Globus pallidus (tissue), 1 donor: ENCODE results near the gene WASL.
A peak's percentile ranks its signal among the peaks of the same experiment; 100 is the strongest.
"Not testable (repeated sequence)": the region's sequence is repeated elsewhere in the genome, so short reads cannot be mapped to it uniquely, and the experiment has no call there.

ENCODE experiments used
- DNase-seq: peaks from one replicate; pipeline ENCODE4 v3.0.0-alpha.2; 2015; ENCODE audit warnings: low spot score

The WASL gene

DNA sequence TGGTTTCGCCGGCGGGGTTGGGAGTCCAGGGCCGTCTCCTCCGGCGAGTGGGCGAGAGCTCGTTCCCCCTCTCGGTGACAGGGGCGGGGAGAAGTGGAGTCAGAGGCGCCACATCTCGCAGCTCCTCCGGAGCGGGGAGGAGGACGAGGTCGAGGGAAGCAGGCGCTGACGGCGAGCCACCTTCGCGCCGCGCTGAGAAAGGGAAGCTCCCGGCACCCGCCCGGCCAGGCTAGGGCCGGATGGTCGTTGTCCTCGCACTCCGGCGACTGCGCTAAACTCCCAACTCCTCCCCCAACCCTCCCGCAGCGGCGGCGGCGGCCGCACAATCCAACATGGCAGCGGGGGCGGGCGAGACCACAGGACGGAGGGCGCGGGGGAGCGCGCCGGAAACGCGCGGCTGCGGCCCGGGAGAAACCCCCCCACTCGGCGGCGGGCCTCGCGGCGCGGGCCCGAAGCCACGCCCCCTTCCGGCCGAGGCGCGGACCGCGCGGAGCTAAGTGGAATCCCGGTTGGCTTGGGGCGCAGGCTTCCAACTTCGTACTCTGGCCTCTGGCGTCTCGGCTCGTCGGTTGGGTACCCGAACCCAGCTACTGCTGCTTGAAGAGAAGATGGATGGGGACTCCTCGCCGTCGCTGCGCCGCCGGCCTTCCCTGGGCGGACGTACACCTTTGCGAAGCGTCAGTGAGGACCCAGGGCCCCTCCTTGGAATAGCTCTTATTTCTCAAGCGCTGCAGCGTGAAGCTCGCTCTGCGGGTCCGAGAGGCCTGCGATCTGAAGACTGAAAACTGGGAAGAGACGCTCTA lies at the start of gene WASL:
Gene WASL, minus strand, starts transcription at position 270 of the 803 bp plus-strand sequence. Its CDS starts 269 bp downstream, at position 1.
- DNase-seq = peak; percentile 91

DNA sequence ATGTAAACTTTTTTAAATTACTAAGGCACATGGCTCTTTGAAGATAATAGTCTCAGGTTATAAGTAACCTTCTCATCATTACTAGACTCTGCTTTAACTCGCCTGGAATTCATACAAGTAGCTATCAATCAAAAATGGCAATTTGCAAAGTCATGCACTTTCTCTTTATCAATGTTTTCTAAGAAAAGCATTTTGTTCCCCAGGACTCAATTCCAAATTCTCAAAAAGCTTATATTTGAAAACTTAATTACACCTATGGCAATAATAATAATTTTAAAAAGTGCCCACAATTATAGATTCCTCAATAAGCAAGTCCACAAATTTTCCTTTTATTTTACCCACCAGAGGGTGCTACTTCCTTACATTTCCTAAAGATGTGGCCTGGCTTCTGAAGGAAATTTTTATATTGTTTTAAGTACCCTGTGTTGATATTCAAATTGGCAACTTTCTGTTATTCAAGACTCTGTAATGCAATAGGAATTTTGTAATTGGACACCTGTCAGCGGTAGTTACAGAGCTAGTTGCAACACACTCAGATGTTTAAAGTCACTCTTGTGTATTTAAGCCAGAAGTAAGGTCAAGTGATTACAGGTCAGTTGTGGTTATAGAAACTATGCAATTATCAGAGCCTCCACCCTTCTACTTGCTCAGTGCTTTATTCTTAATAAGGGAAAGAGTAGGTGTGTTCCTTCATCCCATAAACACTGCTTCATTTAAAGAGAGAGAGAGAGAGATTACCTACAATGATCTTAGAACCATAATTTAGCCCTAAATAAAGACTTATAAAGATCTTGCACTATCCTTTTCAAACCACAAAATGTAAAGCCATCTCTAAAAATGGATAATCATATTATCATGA lies 49.1 kb upstream of the WASL start:
- peak; percentile 37 for DNase-seq

DNA sequence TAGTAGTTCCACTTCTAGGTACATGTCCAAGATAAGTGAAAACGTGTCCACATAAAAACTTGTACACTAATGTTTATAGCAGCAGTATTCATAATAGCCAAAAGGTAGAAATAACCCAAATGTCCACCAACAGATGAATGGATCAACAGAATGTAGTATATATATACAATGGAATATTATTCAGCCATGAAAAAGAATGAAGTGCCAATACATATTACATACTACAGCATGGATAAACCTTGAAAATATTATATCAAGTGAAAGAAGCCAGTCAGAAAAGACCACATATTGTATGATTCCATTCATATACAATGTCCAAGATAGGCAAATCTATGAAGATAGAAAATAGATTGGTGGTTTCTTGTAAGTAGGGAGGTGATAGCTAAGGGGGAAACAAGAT lies 47.8 kb upstream of the WASL start:
- DNase-seq = no peak

DNA sequence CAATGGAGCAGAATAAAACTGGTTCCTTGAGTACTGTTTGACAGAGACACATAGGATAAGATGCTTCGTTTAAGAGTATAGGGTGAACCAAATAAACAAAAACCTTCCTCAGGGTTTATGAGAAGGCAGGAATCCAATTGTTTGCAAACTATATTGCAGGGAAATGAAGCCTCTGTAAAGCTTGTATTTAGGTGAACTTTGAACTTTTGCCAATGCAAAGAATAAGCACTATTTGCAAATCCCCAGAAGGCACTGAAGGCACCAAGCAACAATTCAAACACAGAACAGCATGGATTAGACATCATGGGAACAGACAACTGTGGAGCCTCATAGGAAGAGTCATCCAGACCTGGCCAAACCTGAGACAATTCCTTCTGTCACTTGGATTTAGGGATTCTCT lies 47.1 kb upstream of the WASL start:
- no peak for DNase-seq

DNA sequence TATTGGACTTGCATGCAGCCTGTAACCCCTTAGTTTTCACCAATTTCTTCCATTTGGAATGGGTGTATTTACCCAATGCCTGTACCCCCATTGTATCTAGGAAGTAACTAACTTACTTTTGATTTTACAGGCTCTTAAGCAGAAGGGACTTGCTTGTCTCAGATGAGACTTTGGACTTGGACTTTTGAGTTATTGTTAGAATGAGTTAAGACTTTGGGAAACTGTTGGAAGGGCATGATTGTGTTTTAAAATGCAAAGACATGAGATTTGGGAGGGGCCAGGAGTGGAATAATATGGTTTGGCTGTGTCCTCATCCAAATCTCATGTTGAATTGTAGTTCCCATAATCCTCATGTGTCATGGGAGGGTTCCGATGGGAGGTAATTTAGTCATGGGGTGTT lies 46.3 kb upstream of the WASL start:
- DNase-seq = not testable (repeated sequence)

DNA sequence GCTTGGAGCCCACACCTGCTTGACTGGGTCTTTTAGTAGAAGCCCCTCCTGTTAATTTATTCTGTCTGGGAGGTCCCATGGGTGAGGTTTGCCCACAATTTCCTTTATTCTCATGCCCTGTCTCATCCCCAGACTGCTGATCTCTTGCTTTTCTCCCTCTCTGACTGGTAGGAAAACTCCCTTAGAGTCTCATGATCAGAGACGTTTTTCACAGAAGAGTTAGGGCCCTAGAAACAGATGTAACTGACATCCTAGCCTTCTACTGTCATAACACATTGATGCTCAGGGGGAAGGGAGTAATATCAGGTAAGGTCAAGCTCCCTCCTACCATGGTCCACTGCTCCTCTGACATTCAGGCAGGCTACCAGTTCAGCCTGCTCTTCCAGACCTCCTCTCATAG lies 43.7 kb upstream of the WASL start:
- no peak for DNase-seq

DNA sequence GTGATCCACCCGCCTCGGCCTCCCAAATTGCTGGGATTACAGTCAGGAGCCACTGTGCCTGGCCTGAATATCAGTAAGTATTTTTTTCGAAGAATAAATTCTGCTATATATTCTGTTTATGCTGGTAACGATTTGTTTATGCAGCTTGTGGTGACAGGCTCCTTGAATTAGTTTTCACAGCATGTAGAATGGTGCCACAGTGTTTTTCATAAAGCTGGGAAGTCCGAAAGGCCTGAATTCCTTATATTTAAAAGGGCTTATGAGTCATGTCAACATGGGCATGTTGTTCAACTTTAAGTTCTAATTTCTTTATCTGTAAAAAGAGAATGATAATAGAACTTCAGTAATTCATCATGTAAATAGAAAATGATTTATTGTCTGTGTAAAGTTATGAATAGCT lies 42.2 kb upstream of the WASL start:
- DNase-seq = no peak

DNA sequence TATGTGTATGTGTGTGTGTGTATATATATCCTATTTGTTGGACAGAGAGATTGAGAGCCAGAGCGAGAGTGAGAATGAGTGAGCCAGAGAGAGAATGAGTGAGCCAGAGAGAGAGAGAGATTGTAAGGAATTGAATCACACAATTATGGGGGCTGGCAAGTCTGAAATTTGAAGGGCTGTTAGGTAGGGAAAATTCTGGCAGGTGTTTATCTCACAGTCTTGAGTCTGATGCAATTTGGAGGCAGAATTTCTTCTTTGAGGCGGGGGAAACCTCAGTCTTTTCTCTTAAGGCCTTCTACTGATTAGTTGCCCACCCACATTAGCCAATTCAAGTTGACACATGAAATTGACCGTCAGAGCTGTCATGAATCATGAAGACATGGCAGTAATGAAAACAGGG lies 41.0 kb upstream of the WASL start:
- no peak for DNase-seq

DNA sequence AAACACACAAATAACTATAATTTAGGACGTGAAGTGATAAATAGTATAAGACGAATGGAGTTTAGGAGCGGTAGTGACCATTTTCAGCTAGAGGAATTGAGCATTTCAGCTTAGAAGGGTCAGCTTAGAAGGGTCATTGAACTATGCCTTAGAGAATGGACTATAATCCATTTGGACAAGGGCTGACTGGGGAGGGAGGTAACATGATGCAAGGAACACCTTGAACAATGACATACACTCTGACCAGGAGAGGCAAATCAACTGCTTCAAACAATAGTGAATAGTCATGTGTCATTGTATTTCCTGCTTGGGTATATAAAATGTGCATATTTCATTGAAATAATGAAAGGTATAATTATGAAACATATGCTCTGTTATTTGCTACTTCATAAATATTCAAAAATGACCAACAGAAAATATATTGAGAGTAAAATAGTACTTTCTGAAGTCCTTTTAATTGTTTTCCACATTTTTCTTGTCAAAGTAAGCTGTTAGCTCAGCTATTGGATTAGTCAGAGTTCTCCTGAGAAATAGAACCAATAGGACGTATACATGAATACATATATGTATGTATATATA lies 40.5 kb upstream of the WASL start:
- DNase-seq = no peak

DNA sequence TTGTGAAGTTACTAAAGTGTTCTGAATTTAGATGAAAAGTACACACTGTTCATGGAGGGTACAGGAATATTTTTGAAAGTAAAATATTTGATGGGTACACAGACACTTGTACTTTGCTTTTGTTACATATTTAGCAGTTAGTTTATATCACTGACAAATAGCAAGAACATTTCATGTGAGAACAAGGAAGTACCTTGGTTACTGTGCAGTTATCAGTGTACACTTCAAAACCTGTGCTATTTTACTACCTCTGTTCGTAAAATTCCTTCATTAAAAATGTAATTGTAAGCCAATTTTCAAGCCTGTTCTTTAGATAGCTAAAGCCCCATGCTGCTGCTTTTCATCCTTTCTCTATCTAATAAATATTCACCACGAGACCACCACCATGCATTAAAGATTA lies 39.8 kb upstream of the WASL start:
- no peak for DNase-seq

DNA sequence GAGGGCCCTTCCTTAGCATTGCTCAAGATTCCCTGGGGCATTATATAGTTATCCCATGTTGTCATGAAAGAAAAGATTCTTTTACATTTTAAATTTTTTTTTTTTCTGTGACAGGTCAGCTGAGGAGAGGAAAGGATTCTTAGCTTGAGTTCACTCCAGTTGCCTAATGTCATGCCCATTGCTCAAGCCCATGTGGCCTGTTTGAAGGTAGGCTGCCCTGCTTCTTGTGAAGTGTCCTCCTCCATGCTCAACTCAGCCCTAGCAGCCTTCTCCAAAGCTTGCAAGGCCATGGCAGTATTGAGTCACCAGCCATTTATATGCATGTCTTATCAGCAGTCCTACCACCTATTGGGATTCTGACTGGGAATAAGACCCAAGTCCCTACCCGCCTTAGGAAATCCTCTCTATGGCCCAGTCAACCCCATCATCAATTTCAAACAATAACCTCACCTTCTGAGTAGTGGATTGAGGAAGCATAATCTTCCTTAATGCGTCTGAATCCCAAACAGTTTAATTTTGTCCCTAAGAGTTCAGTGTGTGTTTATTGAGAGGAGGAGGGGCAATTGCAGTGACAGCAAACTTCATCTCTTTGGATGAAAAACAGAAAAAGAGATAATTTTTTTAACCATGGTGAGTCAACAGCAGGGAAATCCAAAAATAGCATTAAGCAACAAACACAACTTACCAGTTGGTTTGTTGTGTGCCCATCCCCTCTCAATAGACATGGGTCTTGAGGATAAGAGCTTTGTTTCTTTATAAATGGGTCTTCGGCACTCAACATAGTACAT lies 38.6 kb upstream of the WASL start:
- DNase-seq = no peak

DNA sequence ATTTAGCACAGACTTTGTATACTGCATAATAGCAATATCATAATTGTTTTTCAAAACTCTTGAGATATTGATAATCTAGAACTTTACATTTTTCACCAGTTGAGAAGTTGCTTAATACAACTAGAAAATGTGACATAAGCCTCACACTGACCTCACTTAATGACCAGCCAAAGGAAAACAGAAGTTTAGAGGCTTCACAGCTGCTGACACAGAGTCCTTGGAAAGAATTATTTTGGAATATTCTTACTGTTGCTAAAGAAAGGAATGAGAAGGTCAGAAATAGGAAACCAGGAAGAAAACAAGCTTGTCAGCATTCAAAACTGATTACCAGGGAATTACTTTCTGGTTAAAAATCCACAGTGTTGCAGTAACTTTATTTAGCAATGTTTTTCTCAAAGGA lies 35.5 kb upstream of the WASL start:
- no peak for DNase-seq

DNA sequence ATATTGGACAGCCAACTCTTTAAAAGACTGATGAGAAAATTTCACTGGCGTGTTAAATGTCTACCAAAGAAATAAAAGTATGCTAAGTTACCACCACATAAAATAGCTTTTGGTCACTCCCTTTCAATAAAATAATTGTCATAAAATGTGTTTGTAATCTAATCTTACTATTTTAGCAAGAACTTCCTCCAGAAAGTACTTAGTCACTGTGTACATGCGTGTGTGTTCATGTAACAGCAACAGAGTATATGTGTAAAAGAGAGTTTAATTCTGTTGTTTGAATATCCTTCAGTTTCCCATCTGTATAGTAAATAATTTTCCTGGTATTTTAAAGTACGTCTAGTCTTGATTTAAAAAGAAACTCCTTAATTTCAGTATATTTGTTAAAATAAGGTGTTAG lies 35.0 kb upstream of the WASL start:
- DNase-seq = no peak

DNA sequence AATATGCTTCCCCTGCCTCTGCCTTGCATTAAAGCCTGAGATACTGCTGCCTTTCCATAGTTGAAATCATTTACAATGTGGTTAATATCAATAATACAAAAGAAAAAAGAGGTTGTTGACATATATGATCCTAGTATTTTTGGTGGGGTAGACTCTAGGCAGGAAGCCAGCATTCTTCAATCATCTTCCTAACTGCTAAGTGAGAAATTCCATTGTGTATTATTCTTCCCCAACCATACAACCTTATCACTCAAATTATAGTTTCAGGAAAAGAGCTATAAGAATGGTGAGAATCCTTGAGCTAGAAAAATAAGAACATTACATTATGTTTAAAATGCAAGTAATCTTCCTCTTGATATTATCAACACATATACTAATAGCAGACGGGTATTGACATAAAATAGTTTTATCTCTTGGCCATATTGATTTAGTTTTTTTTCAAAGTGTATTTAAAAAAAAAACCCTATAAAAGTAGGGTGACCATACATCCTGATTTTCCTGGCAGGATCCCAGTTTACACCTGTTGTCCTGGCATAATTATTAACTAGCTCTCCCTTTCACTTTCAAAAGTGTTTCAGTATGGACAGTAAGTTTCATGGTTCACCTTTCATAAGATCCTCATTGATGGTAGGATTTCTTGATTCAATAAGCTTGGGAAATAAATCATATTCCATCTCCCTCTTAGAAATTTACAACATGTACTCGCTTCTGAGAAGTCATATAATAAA lies 33.4 kb upstream of the WASL start:
- DNase-seq = no peak

DNA sequence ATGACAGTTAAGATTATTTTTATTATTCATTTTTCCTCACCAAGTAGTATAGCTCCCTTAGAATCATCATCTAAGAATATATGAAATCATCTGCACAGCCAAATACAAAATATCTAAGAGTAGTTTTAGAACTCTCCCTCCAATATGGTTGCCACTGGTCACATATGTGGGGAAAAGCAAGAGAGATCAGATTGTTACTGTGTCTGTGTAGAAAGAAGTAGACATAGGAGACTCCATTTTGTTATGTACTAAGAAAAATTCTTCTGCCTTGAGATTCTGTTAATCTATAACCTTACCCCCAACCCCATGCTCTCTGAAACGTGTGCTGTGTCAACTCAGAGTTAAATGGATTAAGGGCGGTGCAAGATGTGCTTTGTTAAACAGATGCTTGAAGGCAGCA lies 31.7 kb upstream of the WASL start:
- not testable (repeated sequence) for DNase-seq

DNA sequence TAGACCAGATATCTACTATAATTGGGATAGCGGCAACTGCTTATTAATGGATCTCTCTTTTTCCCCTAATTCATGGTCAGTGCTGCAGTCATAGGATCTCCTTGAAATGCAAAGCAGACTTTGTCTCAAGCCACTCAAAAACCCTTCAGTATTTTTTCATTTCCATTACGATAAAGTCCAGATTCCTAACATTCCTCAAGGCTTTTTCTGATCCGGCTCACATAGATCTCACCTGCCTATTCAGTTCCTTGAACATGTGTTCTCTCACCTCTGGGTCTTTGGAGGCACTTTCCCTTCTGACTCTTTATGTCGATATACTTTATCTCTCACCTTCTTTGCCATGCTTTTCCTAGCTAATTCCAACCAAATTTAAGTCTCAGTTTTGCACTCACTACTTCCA lies 25.7 kb upstream of the WASL start:
- DNase-seq = no peak

DNA sequence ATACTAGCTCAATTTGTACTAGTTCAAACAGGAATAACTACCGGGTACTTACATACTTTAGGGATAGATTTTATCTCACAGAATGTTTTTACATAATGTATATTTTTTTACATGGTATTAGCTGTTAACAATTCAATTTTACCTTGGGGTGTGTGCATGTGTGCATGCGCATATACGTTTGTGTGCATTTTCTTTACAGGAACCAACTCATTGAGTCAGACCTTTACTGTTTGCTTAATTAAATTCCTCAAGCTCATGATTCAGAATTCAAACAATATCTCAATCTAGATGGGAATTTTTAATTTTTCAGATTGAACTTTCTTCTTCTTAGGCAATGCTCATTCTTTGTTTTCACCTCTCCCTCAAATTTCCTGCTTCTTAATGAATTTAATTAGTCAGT lies 24.7 kb upstream of the WASL start:
- no peak for DNase-seq

DNA sequence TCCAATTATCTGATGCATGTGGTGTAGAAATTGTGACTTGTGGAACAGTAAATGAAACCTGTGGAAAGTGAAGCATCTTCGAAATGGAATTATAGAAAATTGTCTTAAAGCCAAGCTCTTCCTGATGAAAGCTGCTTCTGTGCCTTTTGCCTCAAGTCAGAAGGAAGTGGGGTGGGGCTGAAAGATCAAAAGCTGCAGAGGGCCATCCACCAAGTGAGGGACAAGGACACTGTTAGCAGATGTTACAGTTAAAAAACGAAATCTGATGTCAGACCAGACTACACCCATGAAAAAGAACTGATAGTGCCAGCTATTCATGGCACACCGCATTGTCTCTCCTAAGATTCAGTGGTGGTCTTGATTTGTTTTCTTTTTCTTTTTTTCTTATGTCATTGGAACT lies 23.8 kb upstream of the WASL start:
- no peak for DNase-seq

DNA sequence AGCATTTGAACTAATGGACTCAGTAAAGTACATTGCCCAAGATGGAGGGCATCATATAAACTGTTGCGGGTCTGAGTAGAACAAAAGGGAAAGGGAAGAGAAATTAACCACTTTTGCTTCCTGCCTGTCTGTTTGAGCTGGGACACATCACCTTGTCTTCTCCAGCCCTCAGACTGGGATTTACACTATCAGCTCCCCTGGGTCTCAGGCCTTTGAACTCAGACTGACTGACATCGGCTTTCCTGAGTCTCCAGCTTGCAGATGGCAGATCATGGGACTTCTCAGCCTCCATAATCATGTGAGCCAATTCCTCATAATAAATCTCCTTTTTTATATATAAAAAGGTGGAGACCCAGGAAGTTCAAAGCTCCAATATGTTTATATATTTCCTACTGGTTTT lies 23.0 kb upstream of the WASL start:
- DNase-seq = no peak

DNA sequence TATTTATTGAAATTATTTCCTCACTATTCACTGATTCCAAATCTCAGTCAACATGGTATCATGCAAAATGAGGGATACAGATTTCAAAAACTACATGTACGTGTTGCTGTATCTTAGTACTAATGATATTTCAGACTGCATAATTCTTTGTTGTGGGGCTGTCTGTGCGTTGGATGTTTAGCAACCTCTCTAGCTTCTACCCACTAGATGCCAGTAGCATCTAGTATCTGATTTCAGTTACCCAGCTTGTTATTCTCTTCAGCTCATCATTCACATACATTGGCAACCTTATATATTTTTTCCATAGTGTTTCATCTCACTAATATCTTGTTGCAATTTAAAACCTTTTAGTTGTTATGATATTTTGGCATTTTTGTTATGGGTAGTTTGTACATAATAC lies 22.5 kb upstream of the WASL start:
- no peak for DNase-seq

DNA sequence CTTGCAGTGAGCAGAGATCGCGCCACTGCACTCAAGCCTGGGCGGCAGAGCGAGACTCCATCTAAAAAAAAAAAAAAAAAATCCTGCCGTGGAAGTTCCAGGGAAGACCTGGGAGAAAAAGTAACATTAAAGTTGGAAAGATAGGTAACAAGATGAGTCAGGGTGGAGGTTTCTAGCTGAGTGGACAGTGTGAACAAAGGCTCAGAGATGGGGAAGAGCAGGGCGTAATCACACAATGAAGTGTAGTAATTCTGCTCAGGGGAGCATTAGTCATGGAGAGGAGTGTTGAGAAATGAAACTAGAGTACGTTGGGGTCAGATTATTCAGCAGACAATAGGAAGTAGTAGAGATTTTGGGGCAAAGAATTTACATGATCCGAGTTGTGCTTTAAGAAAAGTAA lies 21.6 kb upstream of the WASL start:
- no peak for DNase-seq

DNA sequence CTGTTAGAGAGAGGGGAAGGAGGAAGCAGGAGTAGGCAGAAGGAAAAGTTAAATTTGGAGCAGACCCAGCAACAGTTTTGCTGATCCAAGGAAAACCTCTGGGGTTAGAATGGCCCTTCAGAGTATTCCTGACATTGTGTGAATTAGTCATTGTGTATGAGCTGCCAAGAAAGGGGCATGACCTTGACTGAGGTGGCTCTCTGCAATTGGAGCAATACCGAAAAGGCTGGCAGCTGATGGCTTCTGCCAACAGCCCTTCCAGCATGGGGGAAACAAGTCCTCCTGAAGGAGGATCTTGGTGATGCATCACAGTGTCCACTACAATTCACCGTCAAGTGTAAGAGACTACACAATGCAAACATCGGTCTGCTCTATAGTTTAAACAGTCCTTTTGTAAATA lies 20.6 kb upstream of the WASL start:
- DNase-seq = no peak
